AG04450 (cell line): ENCODE measurements around the gene ANXA2R. TPM values are rescaled to one million over a fixed set of nuclear protein-coding genes. Genes with fewer than 3 reads are reported as not detected.

Experiments
- CTCF ChIA-PET: fragments of 300-600, 350-600 bp; formaldehyde crosslinking; extraction: SDS; loops from one replicate; lab custom pipeline; 2022; ENCODE audit warnings: antibody characterized with exemption, inconsistent platforms; lab: Charles Lee
- POLR2A ChIA-PET: fragments of 350-600 bp; formaldehyde crosslinking; extraction: SDS; loops from one replicate; lab custom pipeline; 2021; ENCODE audit warnings: antibody characterized with exemption, inconsistent platforms; lab: Yijun Ruan, JAX
- DNase-seq: peaks from one replicate; pipeline ENCODE4 v3.0.0-alpha.2; 2011; ENCODE audit warnings: low read depth, low spot score
- H3K27ac ChIP-seq: one replicate; pipeline ENCODE4 v1.5.1; 2012; ENCODE audit warnings: low read depth, low read length, control low read depth
- H3K27me3 ChIP-seq: one replicate; pipeline ENCODE4 v1.6.0; 2012; ENCODE audit warnings: low read length; ENCODE audit not compliant: control insufficient read depth, insufficient read depth
- H3K4me3 ChIP-seq: 2 replicates; pipeline ENCODE4 v1.5.1; 2011; ENCODE audit warnings: mild to moderate bottlenecking, low read depth, low read length, control low read depth
- H3K9me3 ChIP-seq: 2 replicates; pipeline ENCODE4 v1.5.1; 2012; ENCODE audit warnings: low read length; ENCODE audit not compliant: control insufficient read depth, insufficient read depth
- CTCF ChIP-seq: IDR thresholded peaks from 2 replicates; pipeline ENCODE4 v1.5.1; 2011; ENCODE audit warnings: low read depth, low read length, control low read depth, inconsistent platforms
- polyA plus RNA-seq: library from polyadenylated mRNA; depleted of rRNA; stranded (reverse); fragments of >200 nt; gene quantifications from 2 replicates; pipeline ENCODE4 v1.2.3, GENCODE V29; 2011

Gene ANXA2R
- polyA plus RNA-seq, 1 experiment, result 3.7 TPM

DNA sequence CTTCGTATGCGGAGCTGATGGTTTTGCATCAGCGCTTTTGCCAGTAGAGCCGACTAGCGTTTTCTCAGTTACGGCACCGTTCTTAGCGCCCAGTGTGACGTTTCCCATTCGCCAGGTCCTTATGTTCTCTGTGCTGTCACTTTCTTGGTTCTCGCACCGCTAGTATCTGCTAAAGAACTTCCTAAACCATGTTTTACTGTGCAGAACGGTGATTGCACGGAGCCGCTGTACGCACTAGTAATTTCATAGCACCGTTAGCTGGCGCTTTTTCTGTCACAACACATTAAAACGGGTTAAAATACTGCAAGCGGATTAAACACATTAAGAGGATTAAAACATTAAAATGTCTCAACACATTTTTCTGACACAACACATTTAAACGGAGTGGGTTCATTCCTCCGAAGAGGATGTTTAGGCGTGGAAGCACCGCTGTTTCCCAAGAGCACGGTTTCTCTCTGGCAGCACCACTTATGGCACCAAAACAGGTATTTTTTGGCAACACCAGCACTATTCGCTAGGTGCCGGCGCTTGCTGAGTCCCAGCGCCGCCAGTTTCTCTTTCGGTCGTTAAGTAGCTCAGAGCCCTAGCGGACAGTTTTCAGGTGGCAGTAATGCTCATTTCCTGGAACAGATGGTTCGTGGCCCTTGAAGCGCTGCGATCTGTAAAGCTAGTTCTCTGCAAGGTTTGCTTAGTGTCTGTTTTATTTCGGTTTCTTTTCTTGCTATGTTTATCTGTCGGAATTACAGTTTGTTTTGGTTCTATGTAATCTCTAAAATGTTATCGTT, 20.3 kb downstream of the ANXA2R start:
- peak; percentile 61 for TF ChIP-seq CTCF
- no peaks in the 10 kb centered on the region; the same call in 1 of the 2 replicates for H3K9me3 ChIP-seq
- peak overlapping the region; percentile 90 for H3K27ac ChIP-seq
- ChIA-PET CTCF (interaction anchor here (0.9 to 3.4 kb wide), 13 partner anchors 9 to 111 kb away, joined by 3 to 38 read pairs (median 5); partner anchors contain the start of gene ANXA2R), POLR2A (interaction anchor here (0.8 to 3.8 kb wide), 9 partner anchors 9 to 102 kb away, joined by 3 to 24 read pairs (median 5); no protein-coding TSS in a partner anchor)
- no peaks in the 10 kb centered on the region for H3K27me3 ChIP-seq
- H3K4me3 ChIP-seq, result peak overlapping the region; percentile 68
- no peak for DNase-seq

DNA sequence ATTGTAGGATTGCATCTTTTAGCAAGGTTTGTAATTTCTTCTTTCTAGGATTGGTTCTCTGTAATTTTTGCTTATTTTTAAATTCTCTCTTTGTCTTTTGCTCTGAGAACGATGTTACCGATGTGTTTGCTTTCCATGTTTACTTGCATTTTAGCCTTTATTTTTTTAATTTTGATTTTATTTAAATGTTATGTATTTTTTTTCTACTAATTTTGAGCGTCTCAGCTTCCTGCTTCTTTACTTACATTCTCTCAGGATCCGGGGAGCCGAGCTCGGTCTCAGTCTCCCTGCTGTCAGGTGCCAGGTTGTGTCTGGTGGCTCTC, 20.9 kb downstream of the ANXA2R start:
- no peak for DNase-seq
- Histone ChIP-seq H3K4me3 (peak overlapping the region; percentile 68), H3K27ac (peak overlapping the region; percentile 90), H3K9me3 (no peaks in the 10 kb centered on the region; the same call in 1 of the 2 replicates), H3K27me3 (no peaks in the 10 kb centered on the region)
- no peak for TF ChIP-seq CTCF
- POLR2A ChIA-PET, result interaction anchor here (0.7 to 3.8 kb wide), 9 partner anchors 12 to 102 kb away, joined by 3 to 24 read pairs (median 4); partner anchors contain the start of gene ZNF131
- CTCF ChIA-PET, result interaction anchor here (0.8 to 3.4 kb wide), 12 partner anchors 9 to 111 kb away, joined by 3 to 38 read pairs (median 4); partner anchors contain the start of gene ANXA2R

DNA sequence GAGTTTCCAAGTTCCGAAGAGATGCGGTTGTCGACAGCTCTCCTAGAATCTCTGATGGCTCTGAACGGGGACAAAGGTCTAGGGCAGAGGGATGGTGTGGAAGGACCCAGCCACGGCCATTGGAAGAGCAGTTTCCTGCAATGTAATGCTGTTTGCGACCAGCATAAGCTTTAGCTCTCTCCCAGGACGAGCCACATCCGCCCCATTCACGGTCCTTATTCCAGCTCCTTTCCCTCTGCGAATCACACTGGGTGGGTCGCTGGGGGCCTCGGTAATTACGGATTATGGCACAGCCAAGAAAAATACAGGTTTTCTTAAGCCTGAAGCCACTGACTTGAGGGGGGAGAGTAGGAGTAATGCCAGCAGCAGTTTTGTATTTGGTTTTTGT, 22.7 kb downstream of the ANXA2R start:
- H3K4me3 ChIP-seq, result peak overlapping the region; percentile 74
- H3K9me3 ChIP-seq, result no peaks in the 10 kb centered on the region; the same call in 1 of the 2 replicates
- no peak for TF ChIP-seq CTCF
- DNase-seq, result no peak
- ChIA-PET CTCF (interaction anchor here (0.8 to 3.1 kb wide), 4 partner anchors 9 to 109 kb away, joined by 3 to 8 read pairs (median 4); no protein-coding TSS in a partner anchor), POLR2A (interaction anchor here (0.7 to 3.7 kb wide), 6 partner anchors 8 to 67 kb away, joined by 5 to 16 read pairs (median 7); no protein-coding TSS in a partner anchor)
- no peaks in the 10 kb centered on the region for H3K27me3 ChIP-seq
- H3K27ac ChIP-seq, result peak overlapping the region; percentile 97

- ChIA-PET POLR2A (interaction anchor here (2.0 to 2.5 kb wide), 2 partner anchors 9 to 22 kb away, joined by 6 to 7 read pairs; no protein-coding TSS in a partner anchor), CTCF (interaction anchor here (1.0 to 3.1 kb wide), 4 partner anchors 8 to 107 kb away, joined by 3 to 8 read pairs (median 4); no protein-coding TSS in a partner anchor)
- TF ChIP-seq CTCF, result no peak
- Histone ChIP-seq H3K27ac (no peak overlapping the region), H3K27me3 (no peaks in the 10 kb centered on the region), H3K9me3 (no peaks in the 10 kb centered on the region; the same call in 1 of the 2 replicates), H3K4me3 (peak overlapping the region; percentile 5; the same call in 1 of the 2 replicates)
- DNase-seq, result no peak
These were observed 23.8 kb downstream of the ANXA2R start for GRCh38 chr5:43016217-43016779.
